A673 (cell line): ENCODE results near the gene BIRC5. TPM values are rescaled to one million over a fixed set of nuclear protein-coding genes. Genes with fewer than 3 reads are reported as not detected.

Experiments
- BruUV-seq: library from RNA; stranded (reverse); fragments of 400-500 nt; replicated peaks from 2 replicates; lab custom pipeline; 2021; lab: Mats Ljungman, UMichigan
- CTCF ChIA-PET: fragments of 300-600 bp; sonication (Branson Sonifier 250); formaldehyde crosslinking; loops from one replicate; lab custom pipeline; 2022; ENCODE audit warnings: antibody characterized with exemption; lab: Charles Lee
- POLR2A ChIA-PET: fragments of 300-600 bp; sonication (Branson Sonifier 250); formaldehyde crosslinking; loops from one replicate; lab custom pipeline; 2022; ENCODE audit warnings: antibody characterized with exemption; ENCODE audit not compliant: low non-redundant PET; lab: Charles Lee
- DNase-seq: peaks from one replicate; pipeline ENCODE4 v3.0.0-alpha.2; 2015; ENCODE audit warnings: low spot score
- H3K27ac ChIP-seq: fragments of 200-600 bp; sonication (generic); 2 replicates; pipeline ENCODE4 v1.5.1; 2016; ENCODE audit warnings: mixed run types, low read depth, mild to moderate bottlenecking, mixed read lengths, antibody characterized with exemption, low read length; ENCODE audit not compliant: poor library complexity, severe bottlenecking
- H3K27me3 ChIP-seq: fragments of 200-600 bp; sonication (generic); replicated peaks from 2 replicates; pipeline ENCODE4 v1.6.1; 2017; ENCODE audit warnings: mixed run types, low read depth, mild to moderate bottlenecking, mixed read lengths, antibody characterized with exemption, low read length; ENCODE audit not compliant: insufficient read depth, poor library complexity
- H3K36me3 ChIP-seq: fragments of 200-600 bp; sonication (generic); 2 replicates; pipeline ENCODE4 v1.6.1; 2016; ENCODE audit warnings: mixed run types, mild to moderate bottlenecking, mixed read lengths, antibody characterized with exemption, low read length; ENCODE audit not compliant: insufficient read depth, poor library complexity, severe bottlenecking
- H3K4me1 ChIP-seq: fragments of 200-600 bp; sonication (generic); 2 replicates; pipeline ENCODE4 v1.6.1; 2017; ENCODE audit warnings: mixed run types, mild to moderate bottlenecking, mixed read lengths, antibody characterized with exemption, low read length; ENCODE audit not compliant: insufficient read depth, poor library complexity, severe bottlenecking
- H3K4me3 ChIP-seq: fragments of 200-600 bp; sonication (generic); 2 replicates; pipeline ENCODE4 v1.5.1; 2016; ENCODE audit warnings: low read depth, mixed run types, mild to moderate bottlenecking, mixed read lengths, low read length; ENCODE audit not compliant: poor library complexity, severe bottlenecking
- H3K9me3 ChIP-seq: fragments of 200-600 bp; sonication (generic); 2 replicates; pipeline ENCODE4 v1.6.1; 2016; ENCODE audit warnings: mixed run types, low read depth, mild to moderate bottlenecking, mixed read lengths, antibody characterized with exemption, low read length; ENCODE audit not compliant: poor library complexity, severe bottlenecking
- EZH2 ChIP-seq: fragments of 200-600 bp; sonication (generic); IDR thresholded peaks from 2 replicates; pipeline ENCODE4 v1.6.1; 2017; ENCODE audit warnings: borderline replicate concordance, low read depth, mild to moderate bottlenecking, mixed read lengths, antibody characterized with exemption, low read length; ENCODE audit not compliant: poor library complexity, severe bottlenecking
- intact Hi-C: fragments of 100-400 bp; cut with micrococcal nuclease; formaldehyde crosslinking; loops from one replicate; pipeline ENCODE4 v1.10.0; 2022; ENCODE audit not compliant: unreplicated experiment
- total RNA-seq: library from RNA; stranded (reverse); gene quantifications from 2 replicates; pipeline ENCODE4 v1.2.3, GENCODE V29; 2021
- TF ChIP-seq, protein P1 (sequence below): fragments of 300-800, 200-600 bp; sonication (generic); conservative IDR thresholded peaks from 2 replicates; pipeline ENCODE4 v1.5.1; 2017; ENCODE audit warnings: low read depth, mild to moderate bottlenecking, antibody characterized with exemption, low read length, moderate library complexity, mixed read lengths

Gene BIRC5
- total RNA-seq, 1 experiment from 2014 or later = 158 TPM

DNA sequence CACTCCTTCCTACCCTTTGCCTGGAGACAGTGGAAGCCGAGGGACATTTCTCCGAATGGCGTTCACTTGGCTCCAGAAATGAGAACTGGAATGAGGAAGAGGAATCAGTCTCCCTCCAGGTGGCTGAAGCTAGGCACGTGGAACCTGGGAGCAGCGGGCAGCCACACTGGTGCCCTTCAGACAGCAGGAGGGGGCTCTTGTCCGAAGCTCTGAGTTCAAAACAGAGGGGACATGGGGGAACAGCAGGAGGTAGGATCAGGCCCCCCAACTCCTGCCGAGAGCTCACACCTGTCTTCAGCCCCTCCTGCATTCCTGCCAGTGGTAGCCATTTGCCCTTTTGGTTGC is 58.8 kb downstream of the BIRC5 start:
- Histone ChIP-seq H3K27me3 (no peaks in the 10 kb centered on the region), H3K4me3 (no peak overlapping the region), H3K9me3 (no peaks in the 10 kb centered on the region), H3K4me1 (peaks cover 27% of the 10 kb centered on the region), H3K27ac (no peak overlapping the region), H3K36me3 (no peaks in the 10 kb centered on the region)
- TF ChIP-seq, protein P1, sequence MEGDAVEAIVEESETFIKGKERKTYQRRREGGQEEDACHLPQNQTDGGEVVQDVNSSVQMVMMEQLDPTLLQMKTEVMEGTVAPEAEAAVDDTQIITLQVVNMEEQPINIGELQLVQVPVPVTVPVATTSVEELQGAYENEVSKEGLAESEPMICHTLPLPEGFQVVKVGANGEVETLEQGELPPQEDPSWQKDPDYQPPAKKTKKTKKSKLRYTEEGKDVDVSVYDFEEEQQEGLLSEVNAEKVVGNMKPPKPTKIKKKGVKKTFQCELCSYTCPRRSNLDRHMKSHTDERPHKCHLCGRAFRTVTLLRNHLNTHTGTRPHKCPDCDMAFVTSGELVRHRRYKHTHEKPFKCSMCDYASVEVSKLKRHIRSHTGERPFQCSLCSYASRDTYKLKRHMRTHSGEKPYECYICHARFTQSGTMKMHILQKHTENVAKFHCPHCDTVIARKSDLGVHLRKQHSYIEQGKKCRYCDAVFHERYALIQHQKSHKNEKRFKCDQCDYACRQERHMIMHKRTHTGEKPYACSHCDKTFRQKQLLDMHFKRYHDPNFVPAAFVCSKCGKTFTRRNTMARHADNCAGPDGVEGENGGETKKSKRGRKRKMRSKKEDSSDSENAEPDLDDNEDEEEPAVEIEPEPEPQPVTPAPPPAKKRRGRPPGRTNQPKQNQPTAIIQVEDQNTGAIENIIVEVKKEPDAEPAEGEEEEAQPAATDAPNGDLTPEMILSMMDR = no peak
- no peak for TF ChIP-seq EZH2
- POLR2A ChIA-PET = no interaction called here
- no peak for DNase-seq
- CTCF ChIA-PET = no interaction called here
- no TSS peak for BruUV-seq
- intact Hi-C loops = no loop called here

DNA sequence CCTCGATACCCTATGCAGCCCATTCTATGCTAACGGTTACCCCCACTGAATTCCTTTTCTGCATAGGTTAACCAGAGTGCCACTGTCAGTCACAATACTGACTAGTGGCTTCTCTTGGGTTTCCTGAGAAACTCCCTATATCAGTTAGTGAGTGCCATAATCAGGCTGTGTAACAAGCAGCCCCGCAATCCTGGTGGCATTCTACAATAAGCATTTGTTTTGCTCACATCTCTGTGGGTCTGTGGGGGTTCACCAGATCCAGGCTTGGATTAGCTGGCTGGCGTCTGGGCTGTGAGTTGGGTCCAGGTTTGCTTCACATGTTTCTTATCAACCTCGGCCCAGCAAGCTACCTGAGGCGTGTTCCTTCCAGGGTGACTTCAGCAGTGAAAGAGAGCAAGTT is 59.8 kb downstream of the BIRC5 start:
- no peak for DNase-seq
- Histone ChIP-seq H3K4me1 (peaks cover 18% of the 10 kb centered on the region), H3K36me3 (no peaks in the 10 kb centered on the region), H3K4me3 (no peak overlapping the region), H3K27me3 (no peaks in the 10 kb centered on the region), H3K27ac (no peak overlapping the region), H3K9me3 (no peaks in the 10 kb centered on the region)
- TF ChIP-seq EZH2 = no peak
- TF ChIP-seq, protein P1 = no peak
- no TSS peak for BruUV-seq
- intact Hi-C loops = no loop called here
- POLR2A ChIA-PET = no interaction called here
- CTCF ChIA-PET = no interaction called here

Other genes with a start within 250 kb of the BIRC5 start
- 21.2 and 22.9 TPM in 2 replicates for gene TMC6, start 85.5 kb upstream of the BIRC5 start, total RNA-seq
- 0.32 and 1.0 TPM in 2 replicates for gene TMC8, start 83.5 kb upstream of the BIRC5 start, total RNA-seq
- gene C17orf99, start 67.9 kb upstream of the BIRC5 start, total RNA-seq = not detected in 2 replicates
- gene SYNGR2, start 45.7 kb upstream of the BIRC5 start, total RNA-seq = 55.3 and 59.7 TPM in 2 replicates
- 133 and 136 TPM in 2 replicates for gene TK1, start 27.2 kb upstream of the BIRC5 start, total RNA-seq
- gene AFMID, start 26.9 kb upstream of the BIRC5 start, total RNA-seq = 64.1 and 65.0 TPM in 2 replicates
- gene TMEM235, start 17.4 kb downstream of the BIRC5 start, total RNA-seq = not detected in 2 replicates
- gene SOCS3, start 145.8 kb downstream of the BIRC5 start, total RNA-seq = 7.2 and 9.5 TPM in 2 replicates
- gene PGS1, start 164.4 kb downstream of the BIRC5 start, total RNA-seq = 42.5 and 44.2 TPM in 2 replicates